Retinal pigment epithelial cell (primary cell): ENCODE results near the gene TMEM191C.
"Not testable (repeated sequence)": the region's sequence is repeated elsewhere in the genome, so short reads cannot be mapped to it uniquely, and the experiment has no call there.

Source experiments
- DNase-seq: peaks from one replicate; pipeline ENCODE4 v3.0.0-alpha.2; 2010; ENCODE audit warnings: low read depth
- H3K4me3 ChIP-seq: 2 replicates; pipeline ENCODE4 v1.5.1; 2011; ENCODE audit warnings: mild to moderate bottlenecking, low read length, control low read depth, moderate library complexity

TMEM191C gene

DNA sequence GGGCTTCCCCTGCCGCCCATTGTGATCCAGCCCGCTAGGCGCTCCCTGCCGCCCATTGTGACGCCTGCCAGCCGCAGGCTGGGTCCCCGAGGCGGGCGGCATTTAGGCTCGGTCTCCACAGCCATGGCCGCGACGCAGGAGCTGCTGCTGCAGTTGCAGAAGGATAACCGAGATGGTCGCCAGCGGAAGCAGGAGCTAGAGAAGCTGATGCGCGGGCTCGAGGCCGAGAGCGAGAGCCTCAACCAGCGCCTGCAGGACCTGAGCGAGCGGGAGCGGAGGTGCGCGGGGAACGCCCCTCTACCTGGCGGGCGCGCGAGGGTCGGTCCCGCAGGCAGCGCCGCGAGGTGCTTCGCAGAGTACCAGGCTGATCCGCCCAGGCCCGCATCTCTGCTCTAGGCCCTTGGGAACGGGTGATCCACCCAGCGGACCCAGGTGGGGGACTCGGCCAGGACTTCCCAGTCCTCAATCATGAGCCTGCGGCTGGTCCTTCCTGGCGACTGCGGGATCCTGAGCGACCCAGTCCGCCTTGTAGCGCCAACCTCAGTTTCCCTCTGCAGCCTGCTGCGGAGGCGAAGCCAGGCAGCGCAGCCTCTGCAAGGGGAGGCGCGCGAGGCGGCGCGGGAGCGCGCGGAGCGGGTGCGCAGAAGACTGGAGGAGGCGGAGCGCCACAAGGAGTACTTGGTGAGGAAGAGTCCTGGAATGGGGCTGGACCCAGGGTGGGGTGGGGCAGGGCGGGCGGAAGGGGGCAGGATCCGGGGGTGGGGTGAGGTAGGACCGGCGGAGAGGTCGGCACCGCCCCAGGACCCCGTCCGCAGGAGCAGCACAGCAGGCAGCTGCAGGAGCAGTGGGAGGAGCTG lies at the start of gene TMEM191C:
TSS of gene TMEM191C (plus strand) at position 51 of the 857 bp plus-strand sequence. CDS start at position 124, 73 bp downstream.
- peak within 1 kb of the TSS; percentile 45 for H3K4me3 ChIP-seq
- not testable (repeated sequence) for DNase-seq

- DNase-seq: not testable (repeated sequence)
- peak overlapping the region; percentile 37 for H3K4me3 ChIP-seq
These were observed 49.3 kb upstream of the TMEM191C start for GRCh38 chr22:21417853-21418252.

DNA sequence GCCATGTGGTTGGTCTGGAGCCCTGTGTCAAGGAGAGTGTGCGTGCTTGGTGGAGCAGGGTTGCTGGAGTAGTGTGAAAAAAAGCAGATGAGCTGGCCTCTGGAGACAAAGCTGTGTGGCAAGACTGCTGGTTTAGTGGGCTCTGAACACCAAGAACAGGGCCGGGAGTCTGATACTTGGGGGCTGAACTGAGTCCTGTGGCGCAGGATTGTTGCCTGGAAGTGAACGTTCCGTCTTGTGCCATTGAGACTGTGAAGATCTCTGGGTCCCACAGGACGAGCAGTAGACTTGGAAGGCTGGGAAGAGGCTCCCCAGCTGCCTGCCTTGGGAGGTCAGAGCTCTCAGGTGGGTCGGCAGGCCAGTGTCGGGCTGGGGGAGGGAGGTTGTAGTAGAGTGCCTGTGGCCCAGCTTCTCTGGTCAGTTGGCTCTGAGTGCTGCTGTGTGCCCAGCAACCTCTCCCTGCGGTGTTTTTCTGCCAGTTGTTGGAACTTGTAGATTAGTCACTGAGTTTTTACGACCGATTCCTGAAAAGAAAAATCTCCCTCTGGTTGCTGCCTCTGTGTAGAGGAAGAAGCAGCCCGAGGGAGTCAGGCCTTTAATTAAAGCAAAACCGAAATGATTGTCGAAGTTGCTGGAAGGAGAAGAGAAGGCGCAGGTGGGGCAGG lies 48.1 kb upstream of the TMEM191C start:
- not testable (repeated sequence) for H3K4me3 ChIP-seq

GRCh38 chr22:21420180-21420763 lies 46.9 kb upstream of the TMEM191C start:
- DNase-seq, H3K4me3 ChIP-seq: not testable (repeated sequence)

More for the DNA sequence above, 48.1 kb upstream of the TMEM191C start:
- not testable (repeated sequence) for DNase-seq

GRCh38 chr22:21424084-21424709 lies 43.0 kb upstream of the TMEM191C start:
- H3K4me3 ChIP-seq, DNase-seq: not testable (repeated sequence)

DNA sequence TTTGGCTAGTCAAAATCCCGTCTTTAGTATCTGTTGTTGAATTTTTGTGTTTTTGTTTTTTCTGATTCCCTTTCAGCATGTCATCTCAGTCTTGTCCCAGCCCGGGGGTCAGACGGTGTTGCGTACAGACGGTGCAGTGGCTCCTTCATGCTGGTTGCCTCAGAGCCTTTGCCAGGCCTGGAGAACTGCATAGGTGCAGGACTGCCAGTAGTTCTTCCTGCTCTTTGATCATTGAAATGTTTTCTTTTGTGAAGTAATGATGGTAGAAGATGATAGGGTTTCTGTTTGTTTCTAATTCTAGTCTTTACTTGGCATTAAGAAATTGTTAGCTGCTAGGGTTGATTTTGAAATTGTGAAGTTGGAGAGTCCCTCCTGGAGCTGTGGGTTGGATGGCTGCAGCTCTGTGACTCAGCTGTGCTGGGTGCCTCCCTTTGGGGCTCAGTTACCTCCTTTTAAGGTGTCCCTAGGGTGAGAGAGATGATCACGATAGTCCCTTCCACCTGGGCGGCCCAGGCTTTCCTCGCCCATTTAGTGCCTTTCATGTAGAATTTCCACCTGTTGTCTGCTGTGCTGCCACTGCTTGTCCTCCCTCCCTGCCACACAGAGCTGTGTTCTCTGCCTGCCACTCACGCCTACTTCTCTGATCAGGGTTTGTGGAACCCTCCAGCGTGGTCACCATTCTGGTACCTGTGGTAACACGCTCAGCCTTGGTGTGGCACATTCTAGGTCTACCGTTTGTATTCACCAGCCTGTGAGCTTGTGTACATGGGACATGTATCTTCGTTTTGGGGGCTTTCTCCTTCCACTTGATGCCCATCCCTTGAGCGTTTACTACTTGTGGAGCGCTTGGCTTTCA lies 32.6 kb upstream of the TMEM191C start:
- not testable (repeated sequence) for H3K4me3 ChIP-seq, DNase-seq

DNA sequence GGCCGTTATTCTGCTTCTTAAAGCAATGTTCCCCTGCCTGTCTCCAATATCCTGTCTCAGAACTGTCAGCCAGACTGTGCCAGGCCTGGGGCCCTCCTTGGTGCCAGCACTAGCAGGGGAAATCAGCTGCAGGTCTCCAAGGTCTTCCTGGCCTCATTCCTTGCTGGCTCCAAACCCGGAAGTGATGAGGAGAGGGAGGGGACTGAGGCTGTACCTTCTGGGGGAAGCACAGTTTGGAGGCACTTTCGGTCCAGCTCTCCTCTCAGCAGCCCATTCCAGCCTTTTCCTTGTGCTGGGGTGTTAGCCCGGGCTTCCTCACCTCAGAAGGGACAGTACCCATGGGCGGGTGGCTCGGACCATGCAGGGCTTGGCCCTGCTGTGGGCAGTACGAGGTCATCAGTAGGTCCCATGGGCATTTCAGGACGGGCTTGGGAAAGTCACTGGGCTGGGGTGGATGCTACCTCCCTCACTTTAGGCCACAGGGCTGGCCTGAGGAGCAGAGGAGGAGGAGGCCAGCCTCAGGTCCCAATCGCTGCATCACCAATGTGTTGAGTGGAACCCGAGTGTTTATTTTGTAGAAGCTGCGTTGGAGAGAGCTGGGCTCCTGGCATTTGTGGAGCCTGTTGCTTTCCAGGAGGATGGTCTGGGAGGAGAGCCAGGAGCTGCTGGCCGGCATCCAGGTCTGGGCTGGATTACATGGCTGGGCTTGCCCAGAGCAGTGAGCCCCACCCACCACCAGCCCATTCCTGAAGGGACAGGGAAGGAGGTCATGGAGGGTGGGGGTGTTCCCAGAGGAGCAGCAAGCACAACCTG lies 31.0 kb upstream of the TMEM191C start:
- not testable (repeated sequence) for H3K4me3 ChIP-seq, DNase-seq

DNA sequence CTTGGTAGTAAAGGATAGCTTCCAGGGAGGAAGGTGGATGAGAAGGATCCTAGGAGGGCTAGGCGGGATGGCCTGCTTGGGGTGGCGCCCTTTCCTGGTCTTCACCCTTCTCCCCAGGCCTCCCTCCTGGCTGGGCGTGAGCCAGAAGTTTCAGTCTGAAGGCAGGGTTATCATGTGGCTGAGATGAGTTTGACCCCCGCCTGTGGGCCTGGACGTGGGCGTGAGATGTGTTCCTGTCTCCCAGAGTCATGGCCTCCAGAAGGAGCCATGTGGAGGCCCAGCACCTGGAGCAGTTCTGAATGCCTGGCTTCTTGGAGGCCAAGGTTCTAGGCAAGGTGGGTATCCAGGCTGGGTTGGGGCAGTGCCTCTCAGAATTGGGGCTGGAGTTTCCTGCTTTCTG lies 29.2 kb upstream of the TMEM191C start:
- H3K4me3 ChIP-seq, DNase-seq: not testable (repeated sequence)

DNA sequence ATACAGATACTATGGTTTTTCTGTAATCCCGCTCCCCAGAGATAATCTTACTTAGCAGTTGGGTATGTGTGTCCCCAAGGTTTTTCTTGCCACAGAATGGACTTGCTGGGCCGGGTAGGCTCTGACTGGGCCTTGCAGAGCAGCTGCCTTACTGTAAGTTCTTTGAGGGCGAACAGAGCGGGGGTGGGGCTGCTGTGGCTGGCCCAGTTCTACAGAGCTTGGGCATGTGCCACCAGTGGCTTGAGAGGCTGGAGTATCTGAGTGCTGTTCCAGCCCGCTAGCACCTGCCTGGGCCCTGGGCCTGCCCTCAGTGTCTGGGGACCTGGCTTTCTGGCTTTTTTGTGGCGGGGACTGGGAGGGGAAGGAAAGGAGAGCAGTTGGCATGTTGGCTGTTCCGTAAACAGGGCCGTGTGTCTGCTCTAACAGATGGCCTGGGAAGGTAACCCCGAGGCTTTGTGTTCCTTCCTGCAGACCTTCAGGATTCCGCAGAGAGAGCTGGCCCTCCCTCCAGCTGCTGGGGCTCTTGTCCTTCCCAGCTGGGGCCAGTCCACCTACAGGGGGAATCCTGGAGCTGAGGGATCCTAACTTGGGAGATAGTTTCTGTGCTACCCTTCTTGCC lies 27.1 kb upstream of the TMEM191C start:
- DNase-seq, H3K4me3 ChIP-seq: not testable (repeated sequence)

- DNase-seq, H3K4me3 ChIP-seq: not testable (repeated sequence)
These were observed 26.5 kb upstream of the TMEM191C start for GRCh38 chr22:21440676-21441075.

DNA sequence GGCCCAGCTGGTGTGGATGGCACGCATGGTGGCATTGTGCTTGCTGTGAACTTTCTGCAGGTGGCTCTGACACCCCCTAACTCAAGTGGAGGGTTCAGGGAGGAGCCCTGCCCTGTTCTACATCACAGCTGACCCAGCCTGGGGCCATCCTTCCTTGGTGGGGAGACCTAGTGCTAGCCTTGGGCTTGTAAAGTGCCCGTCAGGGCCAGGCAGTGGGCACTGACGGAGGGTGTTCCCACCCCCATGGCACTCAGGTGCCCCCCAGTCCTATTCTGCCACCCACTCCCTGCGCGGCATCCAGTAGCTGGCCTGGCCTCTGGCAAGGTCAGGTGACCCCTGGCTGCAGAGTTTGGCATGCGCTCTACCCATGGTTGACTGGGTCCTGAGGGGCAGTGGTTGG lies 26.0 kb upstream of the TMEM191C start:
- not testable (repeated sequence) for DNase-seq, H3K4me3 ChIP-seq

DNA sequence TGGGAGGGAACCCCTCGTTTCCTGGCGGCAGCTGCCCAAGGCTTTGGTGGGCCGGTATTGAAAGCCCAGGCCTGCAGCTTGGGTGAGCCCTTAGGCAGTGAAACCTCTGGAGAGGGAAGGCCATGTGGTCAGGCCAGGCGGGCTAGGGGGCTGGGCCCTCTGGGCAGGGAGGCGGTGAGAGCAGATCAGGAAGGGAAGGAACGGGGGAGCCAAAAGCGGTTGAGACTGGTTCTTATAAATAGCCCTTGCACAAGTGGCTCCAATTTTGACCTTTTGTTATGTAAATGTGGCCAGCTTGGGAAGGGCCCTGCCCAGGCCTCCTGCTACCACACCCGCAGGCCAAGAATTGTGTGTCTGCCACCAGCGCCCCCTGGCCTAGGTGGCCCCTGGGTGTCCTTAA lies 25.1 kb upstream of the TMEM191C start:
- DNase-seq, H3K4me3 ChIP-seq: not testable (repeated sequence)

DNA sequence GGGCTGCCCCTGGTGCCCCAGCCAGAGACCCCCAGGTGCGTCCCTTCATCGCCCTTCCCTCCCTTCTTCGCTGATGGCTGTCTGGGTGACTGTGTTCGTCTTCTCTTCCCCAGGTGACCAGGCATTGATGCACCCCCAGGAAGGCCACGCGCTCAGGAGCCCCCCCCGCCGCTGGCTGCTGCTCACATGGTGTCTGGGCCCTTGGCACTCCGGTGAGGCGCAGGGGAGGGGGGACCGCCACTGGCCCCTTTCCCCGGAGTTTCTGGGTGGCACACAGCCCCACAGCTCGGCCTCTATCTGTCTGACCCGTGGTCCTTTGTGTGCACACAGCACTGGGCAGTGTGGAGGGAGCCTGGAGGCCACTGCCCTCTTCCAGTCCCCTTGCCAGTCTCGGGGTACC lies 24.5 kb upstream of the TMEM191C start:
- not testable (repeated sequence) for H3K4me3 ChIP-seq, DNase-seq
